Erythroblast (primary cell): ENCODE measurements around the gene SPATS2.
"Not testable (repeated sequence)": the region's sequence is repeated elsewhere in the genome, so short reads cannot be mapped to it uniquely, and the experiment has no call there.

Experiments
- GATA1 ChIP-seq: IDR thresholded peaks from 2 replicates; pipeline ENCODE4 v1.6.1; 2011; ENCODE audit warnings: low read depth, mild to moderate bottlenecking, control low read depth, low read length, moderate library complexity
- POLR2A ChIP-seq: IDR thresholded peaks from 2 replicates; pipeline ENCODE4 v1.6.1; 2011; ENCODE audit warnings: mild to moderate bottlenecking, low read length

GRCh38 chr12:49333778-49334177 is 33.5 kb upstream of the SPATS2 start:
- TF ChIP-seq POLR2A, GATA1: not testable (repeated sequence)
